Nephron (organoid): Measurements from ENCODE around the gene BAIAP3.

Source experiments
- H3K27ac Mint-ChIP-seq, 3 experiments: 2 replicates each; pipeline ENCODE4 v1.8.0; 2020; ENCODE audit warnings: mixed read lengths in 3 of 3, mild to moderate bottlenecking in 2 of 3, moderate library complexity in 1 of 3
- H3K27me3 Mint-ChIP-seq: 2 replicates; pipeline ENCODE4 v1.8.0; 2021; ENCODE audit warnings: low read depth, mild to moderate bottlenecking, moderate library complexity, mixed read lengths
- H3K36me3 Mint-ChIP-seq: 2 replicates; pipeline ENCODE4 v1.8.0; 2020; ENCODE audit warnings: low read depth, mixed read lengths
- H3K4me1 Mint-ChIP-seq: 2 replicates; pipeline ENCODE4 v1.8.0; 2020; ENCODE audit warnings: mixed read lengths
- H3K4me3 Mint-ChIP-seq, 3 experiments: 2 replicates each; pipeline ENCODE4 v1.8.0; 2020; ENCODE audit warnings: mild to moderate bottlenecking in 3 of 3, mixed read lengths in 3 of 3, moderate library complexity in 2 of 3
- H3K9me3 Mint-ChIP-seq: 2 replicates; pipeline ENCODE4 v1.8.0; 2020; ENCODE audit warnings: mixed read lengths
- TF ChIP-seq, protein P1 (sequence below), 3 experiments: fragments of 200-600 bp; sonication (generic); IDR thresholded peaks; one replicate each; pipeline ENCODE4 v1.5.0; 2021; ENCODE audit warnings: antibody characterized with exemption in 3 of 3; ENCODE audit not compliant: unreplicated experiment in 3 of 3

The BAIAP3 gene

DNA sequence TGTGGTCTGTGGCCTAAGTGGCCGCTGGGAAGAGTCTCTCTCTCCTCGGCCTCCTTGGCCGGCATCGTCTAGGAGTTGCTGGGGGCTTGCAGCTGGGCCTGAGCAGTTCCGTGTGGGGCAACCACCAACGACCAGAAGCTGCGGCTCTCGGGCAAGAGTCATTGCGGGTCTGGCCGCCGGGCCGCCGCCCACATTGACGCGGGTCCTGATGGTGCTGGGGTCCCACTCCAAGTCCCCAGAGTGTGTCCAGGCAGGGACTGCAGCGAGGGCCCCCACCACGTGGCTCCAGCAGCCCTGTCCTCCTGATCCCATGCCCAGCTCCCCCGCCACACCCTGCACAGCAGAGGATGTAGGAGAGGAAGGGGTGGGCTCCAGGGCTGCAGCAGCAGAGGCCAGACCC is 50.1 kb downstream of the BAIAP3 start:
- H3K36me3 Mint-ChIP-seq, result peaks cover 7% of the 10 kb centered on the region
- H3K9me3 Mint-ChIP-seq, result no peaks in the 10 kb centered on the region
- peaks cover 8% of the 10 kb centered on the region for H3K4me1 Mint-ChIP-seq
- peaks cover 10% of the 10 kb centered on the region for H3K27me3 Mint-ChIP-seq
- TF ChIP-seq, protein P1, sequence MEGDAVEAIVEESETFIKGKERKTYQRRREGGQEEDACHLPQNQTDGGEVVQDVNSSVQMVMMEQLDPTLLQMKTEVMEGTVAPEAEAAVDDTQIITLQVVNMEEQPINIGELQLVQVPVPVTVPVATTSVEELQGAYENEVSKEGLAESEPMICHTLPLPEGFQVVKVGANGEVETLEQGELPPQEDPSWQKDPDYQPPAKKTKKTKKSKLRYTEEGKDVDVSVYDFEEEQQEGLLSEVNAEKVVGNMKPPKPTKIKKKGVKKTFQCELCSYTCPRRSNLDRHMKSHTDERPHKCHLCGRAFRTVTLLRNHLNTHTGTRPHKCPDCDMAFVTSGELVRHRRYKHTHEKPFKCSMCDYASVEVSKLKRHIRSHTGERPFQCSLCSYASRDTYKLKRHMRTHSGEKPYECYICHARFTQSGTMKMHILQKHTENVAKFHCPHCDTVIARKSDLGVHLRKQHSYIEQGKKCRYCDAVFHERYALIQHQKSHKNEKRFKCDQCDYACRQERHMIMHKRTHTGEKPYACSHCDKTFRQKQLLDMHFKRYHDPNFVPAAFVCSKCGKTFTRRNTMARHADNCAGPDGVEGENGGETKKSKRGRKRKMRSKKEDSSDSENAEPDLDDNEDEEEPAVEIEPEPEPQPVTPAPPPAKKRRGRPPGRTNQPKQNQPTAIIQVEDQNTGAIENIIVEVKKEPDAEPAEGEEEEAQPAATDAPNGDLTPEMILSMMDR (IDR thresholded peaks at IDR 0.05; ENCODE audit: unreplicated experiment in 3 of 3), result no peak
- no peak overlapping the region for H3K4me3 Mint-ChIP-seq
- H3K27ac Mint-ChIP-seq, result no peak overlapping the region

- Mint-ChIP-seq H3K27ac (no peak overlapping the region), H3K36me3 (peaks cover 12% of the 10 kb centered on the region), H3K27me3 (peaks cover 2% of the 10 kb centered on the region), H3K4me1 (peaks cover under 1% of the 10 kb centered on the region), H3K9me3 (no peaks in the 10 kb centered on the region), H3K4me3 (no peak overlapping the region)
- TF ChIP-seq, protein P1 (IDR thresholded peaks at IDR 0.05; ENCODE audit: unreplicated experiment in 3 of 3), result no peak
These were observed 51.8 kb downstream of the BAIAP3 start for GRCh38 chr16:1385232-1385631.

DNA sequence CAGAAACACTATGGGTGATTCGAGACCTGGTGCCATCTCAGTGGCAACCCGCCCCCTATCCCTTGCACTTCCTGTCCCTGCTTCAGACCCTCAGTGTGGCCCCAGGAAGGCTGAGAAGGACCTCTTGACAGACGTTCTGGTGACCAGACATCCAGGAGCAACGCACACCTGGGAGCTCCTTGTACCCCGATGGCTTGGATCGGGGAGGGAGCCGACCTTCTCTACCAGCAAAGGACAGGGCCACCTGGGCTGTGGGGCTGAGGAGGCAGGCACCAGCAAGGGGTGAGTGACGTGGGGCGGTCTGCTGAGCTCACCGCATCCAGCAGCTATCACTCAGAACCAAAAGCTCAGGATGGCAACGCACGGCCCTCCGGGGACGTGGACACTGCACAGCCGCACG is 53.9 kb downstream of the BAIAP3 start:
- Mint-ChIP-seq H3K27ac (no peak overlapping the region), H3K36me3 (peaks cover 24% of the 10 kb centered on the region), H3K4me3 (no peak overlapping the region), H3K9me3 (no peaks in the 10 kb centered on the region), H3K27me3 (no peaks in the 10 kb centered on the region), H3K4me1 (no peaks in the 10 kb centered on the region)
- TF ChIP-seq, protein P1 (IDR thresholded peaks at IDR 0.05; ENCODE audit: unreplicated experiment in 3 of 3), result no peak

DNA sequence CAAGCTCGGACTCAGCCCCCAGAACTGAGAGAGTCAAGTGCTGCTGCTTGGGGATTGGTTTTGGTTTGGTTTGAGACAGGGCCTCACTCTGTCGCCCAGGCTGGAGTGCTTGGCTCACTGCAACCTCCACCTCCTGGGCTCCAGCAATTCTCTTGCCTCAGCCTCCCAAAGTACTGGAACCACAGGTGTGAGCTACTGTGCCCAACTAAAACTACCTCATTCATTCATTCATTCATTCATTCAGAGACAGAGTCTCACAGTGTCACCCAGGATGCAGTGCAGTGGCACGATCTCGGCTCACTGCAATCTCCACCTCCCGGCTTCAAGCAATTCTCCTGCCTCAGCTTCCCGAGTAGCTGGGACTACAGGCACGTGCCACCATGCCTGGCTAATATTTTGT is 56.3 kb downstream of the BAIAP3 start:
- H3K4me3 Mint-ChIP-seq, result no peak overlapping the region
- no peak overlapping the region for H3K27ac Mint-ChIP-seq
- H3K9me3 Mint-ChIP-seq, result no peaks in the 10 kb centered on the region
- no peaks in the 10 kb centered on the region for H3K27me3 Mint-ChIP-seq
- TF ChIP-seq, protein P1 (IDR thresholded peaks at IDR 0.05; ENCODE audit: unreplicated experiment in 3 of 3), result no peak
- peaks cover 31% of the 10 kb centered on the region for H3K36me3 Mint-ChIP-seq
- H3K4me1 Mint-ChIP-seq, result no peaks in the 10 kb centered on the region

- H3K9me3 Mint-ChIP-seq, result no peaks in the 10 kb centered on the region
- peaks cover 28% of the 10 kb centered on the region for H3K36me3 Mint-ChIP-seq
- H3K4me3 Mint-ChIP-seq, result no peak overlapping the region
- H3K27ac Mint-ChIP-seq, result no peak overlapping the region
- H3K27me3 Mint-ChIP-seq, result no peaks in the 10 kb centered on the region
- TF ChIP-seq, protein P1 (IDR thresholded peaks at IDR 0.05; ENCODE audit: unreplicated experiment in 3 of 3), result no peak
- no peaks in the 10 kb centered on the region for H3K4me1 Mint-ChIP-seq
These were observed 56.9 kb downstream of the BAIAP3 start for GRCh38 chr16:1390239-1390779.

DNA sequence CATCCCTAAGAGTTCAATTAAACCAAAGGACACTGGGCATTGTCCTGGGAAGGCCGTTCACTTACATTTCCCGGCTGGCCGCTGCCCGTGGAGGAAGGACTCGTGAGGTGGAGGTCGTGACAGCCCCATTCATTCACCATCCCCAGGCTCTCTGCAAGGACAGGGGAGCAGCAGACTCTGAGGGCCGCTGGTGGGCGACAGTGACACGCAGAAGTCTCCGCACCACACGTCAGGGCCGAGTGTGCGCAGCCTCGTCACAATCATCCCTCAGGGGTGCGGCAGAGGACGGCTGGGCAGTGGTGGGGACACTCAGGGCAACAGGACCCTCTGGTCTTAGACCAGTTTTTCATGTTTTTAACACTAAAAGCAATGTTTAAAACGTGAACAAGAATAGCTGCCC is 59.4 kb downstream of the BAIAP3 start:
- Mint-ChIP-seq H3K4me1 (no peaks in the 10 kb centered on the region), H3K4me3 (no peak overlapping the region), H3K36me3 (peaks cover 28% of the 10 kb centered on the region), H3K27ac (no peak overlapping the region), H3K9me3 (no peaks in the 10 kb centered on the region), H3K27me3 (no peaks in the 10 kb centered on the region)
- TF ChIP-seq, protein P1 (IDR thresholded peaks at IDR 0.05; ENCODE audit: unreplicated experiment in 3 of 3), result no peak
